Measurements from ENCODE around the gene MYMX. TPM values are rescaled to one million over a fixed set of nuclear protein-coding genes. Genes with fewer than 3 reads are reported as not detected.
A peak's percentile ranks its signal among the peaks of the same experiment; 100 is the strongest.
"Not testable (repeated sequence)": the region's sequence is repeated elsewhere in the genome, so short reads cannot be mapped to it uniquely, and the experiment has no call there.

Gene MYMX
- polyA plus RNA-seq, 3 donors from 2014 or later = not detected

- H3K9me3 Mint-ChIP-seq = no peaks in the 10 kb centered on the region
- no peak for DNase-seq
- no peak overlapping the region for H3K4me3 Mint-ChIP-seq
- H3K27me3 Mint-ChIP-seq (ENCODE audit: low read depth in 3 of 3) = peaks cover 0 to 6% (median 2%) of the 10 kb centered on the region in 3 donors
- H3K36me3 Mint-ChIP-seq = no peaks in the 10 kb centered on the region
- peaks cover 14 to 21% of the 10 kb centered on the region in 2 donors for H3K4me1 Mint-ChIP-seq
- peak overlapping the region in 2 of 6 donors; percentile 19 to 51 for H3K27ac Mint-ChIP-seq
Measured at GRCh38 chr6:44179648-44180047, 37.1 kb upstream of the MYMX start.

GRCh38 chr6:44180406-44180805 is 36.3 kb upstream of the MYMX start:
- Mint-ChIP-seq H3K27me3 (ENCODE audit: low read depth in 3 of 3) (peaks cover 0 to 6% (median 2%) of the 10 kb centered on the region in 3 donors), H3K27ac (peak overlapping the region in 1 of 6 donors; percentile 67), H3K4me1 (peaks cover 14 to 21% of the 10 kb centered on the region in 2 donors), H3K36me3 (no peaks in the 10 kb centered on the region), H3K9me3 (no peaks in the 10 kb centered on the region), H3K4me3 (no peak overlapping the region)
- no peak for DNase-seq

GRCh38 chr6:44180886-44181285 is 35.8 kb upstream of the MYMX start:
- Mint-ChIP-seq H3K36me3 (no peaks in the 10 kb centered on the region), H3K27me3 (ENCODE audit: low read depth in 3 of 3) (peaks cover 0 to 6% (median 2%) of the 10 kb centered on the region in 3 donors), H3K9me3 (no peaks in the 10 kb centered on the region), H3K4me3 (no peak overlapping the region), H3K27ac (no peak overlapping the region), H3K4me1 (peaks cover 14 to 21% of the 10 kb centered on the region in 2 donors)
- no peak for DNase-seq

GRCh38 chr6:44181784-44182183 is 34.9 kb upstream of the MYMX start:
- not testable (repeated sequence) for H3K27me3 Mint-ChIP-seq (ENCODE audit: low read depth in 3 of 3); H3K36me3 Mint-ChIP-seq; DNase-seq; H3K27ac Mint-ChIP-seq; H3K9me3 Mint-ChIP-seq; H3K4me3 Mint-ChIP-seq
- H3K4me1 Mint-ChIP-seq = peaks cover 7 to 12% of the 10 kb centered on the region in 2 donors

GRCh38 chr6:44182911-44183390 is 33.8 kb upstream of the MYMX start:
- no peak for DNase-seq
- peaks cover 0 to under 1% of the 10 kb centered on the region in 2 donors for H3K4me1 Mint-ChIP-seq
- no peaks in the 10 kb centered on the region for H3K36me3 Mint-ChIP-seq
- H3K27me3 Mint-ChIP-seq (ENCODE audit: low read depth in 3 of 3) = peaks cover 0 to 8% (median 3%) of the 10 kb centered on the region in 3 donors
- H3K4me3 Mint-ChIP-seq = no peak overlapping the region
- H3K27ac Mint-ChIP-seq = no peak overlapping the region
- no peaks in the 10 kb centered on the region for H3K9me3 Mint-ChIP-seq

GRCh38 chr6:44183783-44184182 is 32.9 kb upstream of the MYMX start:
- H3K4me1 Mint-ChIP-seq = no peaks in the 10 kb centered on the region
- H3K27ac Mint-ChIP-seq = no peak overlapping the region
- H3K9me3 Mint-ChIP-seq = no peaks in the 10 kb centered on the region
- H3K4me3 Mint-ChIP-seq = no peak overlapping the region
- DNase-seq = no peak
- no peaks in the 10 kb centered on the region for H3K36me3 Mint-ChIP-seq
- H3K27me3 Mint-ChIP-seq (ENCODE audit: low read depth in 3 of 3) = peaks cover 0 to 8% (median 3%) of the 10 kb centered on the region in 3 donors

- not testable (repeated sequence) for H3K4me3 Mint-ChIP-seq; DNase-seq; H3K27me3 Mint-ChIP-seq (ENCODE audit: low read depth in 3 of 3); H3K27ac Mint-ChIP-seq; H3K36me3 Mint-ChIP-seq; H3K9me3 Mint-ChIP-seq; H3K4me1 Mint-ChIP-seq
Measured at GRCh38 chr6:44185356-44185755, 31.4 kb upstream of the MYMX start.

GRCh38 chr6:44185953-44186634 is 30.6 kb upstream of the MYMX start:
- H3K27ac Mint-ChIP-seq = no peak overlapping the region
- no peaks in the 10 kb centered on the region for H3K4me1 Mint-ChIP-seq
- no peak for DNase-seq

GRCh38 chr6:44186635-44187025 is 30.1 kb upstream of the MYMX start:
- Mint-ChIP-seq H3K36me3 (no peaks in the 10 kb centered on the region), H3K4me1 (no peaks in the 10 kb centered on the region), H3K27me3 (ENCODE audit: low read depth in 3 of 3) (peaks cover 0 to 8% (median 3%) of the 10 kb centered on the region in 3 donors), H3K9me3 (no peaks in the 10 kb centered on the region), H3K27ac (no peak overlapping the region), H3K4me3 (no peak overlapping the region)
- DNase-seq = no peak

More at GRCh38 chr6:44185953-44186634, 30.6 kb upstream of the MYMX start:
- no peak overlapping the region for H3K4me3 Mint-ChIP-seq
- no peaks in the 10 kb centered on the region for H3K36me3 Mint-ChIP-seq
- peaks cover 0 to 8% (median 3%) of the 10 kb centered on the region in 3 donors for H3K27me3 Mint-ChIP-seq (ENCODE audit: low read depth in 3 of 3)
- H3K9me3 Mint-ChIP-seq = no peaks in the 10 kb centered on the region

GRCh38 chr6:44188819-44189218 is 27.9 kb upstream of the MYMX start:
- DNase-seq = no peak
- Mint-ChIP-seq H3K4me3 (no peak overlapping the region), H3K36me3 (no peaks in the 10 kb centered on the region), H3K27me3 (ENCODE audit: low read depth in 3 of 3) (peaks cover 3 to 8% (median 4%) of the 10 kb centered on the region in 3 donors), H3K4me1 (peaks cover 10% of the 10 kb centered on the region in 2 donors), H3K27ac (no peak overlapping the region), H3K9me3 (no peaks in the 10 kb centered on the region)

GRCh38 chr6:44189257-44189656 is 27.5 kb upstream of the MYMX start:
- H3K27ac Mint-ChIP-seq = no peak overlapping the region
- no peaks in the 10 kb centered on the region for H3K36me3 Mint-ChIP-seq
- H3K4me3 Mint-ChIP-seq = no peak overlapping the region
- DNase-seq = no peak
- H3K27me3 Mint-ChIP-seq (ENCODE audit: low read depth in 3 of 3) = peaks cover 3 to 6% (median 4%) of the 10 kb centered on the region in 3 donors
- peaks cover 10% of the 10 kb centered on the region in 2 donors for H3K4me1 Mint-ChIP-seq
- H3K9me3 Mint-ChIP-seq = no peaks in the 10 kb centered on the region

GRCh38 chr6:44190715-44191114 is 26.0 kb upstream of the MYMX start:
- no peak overlapping the region for H3K27ac Mint-ChIP-seq
- H3K9me3 Mint-ChIP-seq = no peaks in the 10 kb centered on the region
- H3K27me3 Mint-ChIP-seq (ENCODE audit: low read depth in 3 of 3) = peaks cover 3 to 9% (median 4%) of the 10 kb centered on the region in 3 donors
- H3K36me3 Mint-ChIP-seq = no peaks in the 10 kb centered on the region
- no peak for DNase-seq
- H3K4me3 Mint-ChIP-seq = no peak overlapping the region
- peaks cover 10% of the 10 kb centered on the region in 2 donors for H3K4me1 Mint-ChIP-seq

- no peaks in the 10 kb centered on the region for H3K36me3 Mint-ChIP-seq
- H3K4me1 Mint-ChIP-seq = peaks cover 10% of the 10 kb centered on the region in 2 donors
- peak overlapping the region in 2 of 6 donors; percentile 5 to 86 for H3K27ac Mint-ChIP-seq
- H3K4me3 Mint-ChIP-seq = peak overlapping the region in 4 of 5 donors; percentile 18 to 60 (median 38)
- DNase-seq = no peak
- peaks cover 0 to 4% (median 3%) of the 10 kb centered on the region in 3 donors for H3K27me3 Mint-ChIP-seq (ENCODE audit: low read depth in 3 of 3)
- no peaks in the 10 kb centered on the region for H3K9me3 Mint-ChIP-seq
Measured at GRCh38 chr6:44192428-44193041, 24.2 kb upstream of the MYMX start.

GRCh38 chr6:44193307-44193910 is 23.3 kb upstream of the MYMX start:
- Mint-ChIP-seq H3K27me3 (ENCODE audit: low read depth in 3 of 3) (peaks cover 0 to 4% (median 3%) of the 10 kb centered on the region in 3 donors), H3K36me3 (no peaks in the 10 kb centered on the region), H3K27ac (no peak overlapping the region), H3K9me3 (no peaks in the 10 kb centered on the region), H3K4me1 (peaks cover 10% of the 10 kb centered on the region in 2 donors), H3K4me3 (no peak overlapping the region)
- DNase-seq = no peak
